Right forelimb (tissue), 1 donor: ENCODE data around the gene EFNA2.
A peak's percentile ranks its signal among the peaks of the same experiment; 100 is the strongest.

Experiments used
- DNase-seq: peaks from one replicate; pipeline ENCODE4 v3.0.0-alpha.2; 2018

The EFNA2 gene

GRCh38 chr19:1249298-1249989 lies 36.2 kb upstream of the EFNA2 start:
- DNase-seq = peak; percentile 98

GRCh38 chr19:1249990-1250436 lies 35.7 kb upstream of the EFNA2 start:
- DNase-seq = no peak

GRCh38 chr19:1250437-1251260 lies 35.0 kb upstream of the EFNA2 start:
- peak; percentile 77 for DNase-seq

GRCh38 chr19:1251330-1252220 lies 34.1 kb upstream of the EFNA2 start:
- DNase-seq = peak; percentile 77

GRCh38 chr19:1252221-1252820 lies 33.4 kb upstream of the EFNA2 start:
- DNase-seq = peak; percentile 85

- peak; percentile 87 for DNase-seq
Observed at GRCh38 chr19:1252821-1253513, 32.7 kb upstream of the EFNA2 start.

GRCh38 chr19:1253514-1254080 lies 32.1 kb upstream of the EFNA2 start:
- DNase-seq = no peak

GRCh38 chr19:1254081-1254527 lies 31.6 kb upstream of the EFNA2 start:
- DNase-seq = no peak

GRCh38 chr19:1254530-1255185 lies 31.0 kb upstream of the EFNA2 start:
- DNase-seq = no peak

GRCh38 chr19:1255186-1256161 lies 30.2 kb upstream of the EFNA2 start:
- DNase-seq = no peak

GRCh38 chr19:1256646-1257474 lies 28.8 kb upstream of the EFNA2 start:
- DNase-seq = no peak

GRCh38 chr19:1257475-1258162 lies 28.1 kb upstream of the EFNA2 start:
- DNase-seq = no peak

GRCh38 chr19:1258163-1258492 lies 27.5 kb upstream of the EFNA2 start:
- no peak for DNase-seq

GRCh38 chr19:1258707-1259205 lies 26.9 kb upstream of the EFNA2 start:
- DNase-seq = no peak

GRCh38 chr19:1259206-1259875 lies 26.3 kb upstream of the EFNA2 start:
- DNase-seq = no peak

- DNase-seq = no peak
Observed at GRCh38 chr19:1259876-1260748, 25.6 kb upstream of the EFNA2 start.
